Lower leg skin (tissue), 4 donors: ENCODE results near the gene LDLRAP1. TPM values are rescaled to one million over a fixed set of nuclear protein-coding genes. Genes with fewer than 3 reads are reported as not detected.

ENCODE experiments used
- DNase-seq, 2 donors: peaks; one replicate each; pipeline ENCODE4 v3.0.0-alpha.2; 2019; ENCODE audit warnings: low spot score in 2 of 2
- H3K4me3 ChIP-seq: fragments of 200-600 bp; sonication (generic); 2 replicates; pipeline ENCODE4 v1.5.1; 2017; ENCODE audit warnings: mild to moderate bottlenecking, low read depth; ENCODE audit not compliant: poor library complexity, severe bottlenecking
- POLR2A ChIP-seq, 2 donors: fragments of 450-650 bp; IDR thresholded peaks; one replicate each; pipeline ENCODE4 v1.6.1; 2016 to 2017; ENCODE audit warnings: antibody characterized with exemption in 2 of 2, mild to moderate bottlenecking in 1 of 2, moderate library complexity in 1 of 2
- WGBS, 2 donors: methylation state at CpG; one replicate each; pipeline ENCODE4 v1.1.5; 2018; 5-methylcytosine and 5-hydroxymethylcytosine counted together
- intact Hi-C: fragments of 100-400 bp; cut with DNase I; formaldehyde crosslinking; loops from one replicate; pipeline ENCODE4 v1.15.0; 2023; ENCODE audit warnings: low total_unique reads
- total RNA-seq, 4 donors: library from RNA; depleted of rRNA; stranded (reverse); fragments of >200 nt; gene quantifications; one replicate each; pipeline ENCODE4 v1.1.0, GENCODE V29; 2016
- TF ChIP-seq, protein P1 (sequence below), 3 donors: fragments of 450-650 bp; IDR thresholded peaks; one replicate each; pipeline ENCODE4 v1.5.1; 2016; ENCODE audit warnings: antibody characterized with exemption in 3 of 3, mild to moderate bottlenecking in 3 of 3, moderate library complexity in 2 of 3

LDLRAP1 gene
- total RNA-seq, 4 donors from 2014 or later: 26.9 to 36.7 (median 27.2) TPM

DNA sequence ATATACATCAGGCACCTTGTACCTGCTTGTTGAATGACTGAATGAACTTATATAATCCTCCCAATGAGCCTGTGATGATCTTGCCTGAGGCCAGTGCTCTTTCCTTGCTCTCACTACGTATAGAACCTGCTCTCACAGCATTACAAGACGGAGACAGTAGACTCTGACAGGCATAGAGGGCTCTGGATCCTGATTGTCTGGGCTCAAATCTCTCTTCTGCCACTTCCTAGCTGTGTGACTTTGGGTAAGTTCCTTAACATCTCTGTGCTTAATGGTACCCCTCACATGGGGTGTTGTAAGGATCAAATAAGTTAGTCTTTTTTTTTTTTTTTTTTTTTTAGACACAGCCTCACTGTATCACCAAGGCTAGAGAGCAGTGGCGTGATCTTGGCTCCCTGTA lies 69.0 kb downstream of the LDLRAP1 start:
- WGBS, 2 donors: 86 to 92% methylated on average over 3 of the region's 3 CpGs
- H3K4me3 ChIP-seq: no peak overlapping the region
- no peak for TF ChIP-seq POLR2A (IDR thresholded peaks at IDR 0.05)
- TF ChIP-seq, protein P1, sequence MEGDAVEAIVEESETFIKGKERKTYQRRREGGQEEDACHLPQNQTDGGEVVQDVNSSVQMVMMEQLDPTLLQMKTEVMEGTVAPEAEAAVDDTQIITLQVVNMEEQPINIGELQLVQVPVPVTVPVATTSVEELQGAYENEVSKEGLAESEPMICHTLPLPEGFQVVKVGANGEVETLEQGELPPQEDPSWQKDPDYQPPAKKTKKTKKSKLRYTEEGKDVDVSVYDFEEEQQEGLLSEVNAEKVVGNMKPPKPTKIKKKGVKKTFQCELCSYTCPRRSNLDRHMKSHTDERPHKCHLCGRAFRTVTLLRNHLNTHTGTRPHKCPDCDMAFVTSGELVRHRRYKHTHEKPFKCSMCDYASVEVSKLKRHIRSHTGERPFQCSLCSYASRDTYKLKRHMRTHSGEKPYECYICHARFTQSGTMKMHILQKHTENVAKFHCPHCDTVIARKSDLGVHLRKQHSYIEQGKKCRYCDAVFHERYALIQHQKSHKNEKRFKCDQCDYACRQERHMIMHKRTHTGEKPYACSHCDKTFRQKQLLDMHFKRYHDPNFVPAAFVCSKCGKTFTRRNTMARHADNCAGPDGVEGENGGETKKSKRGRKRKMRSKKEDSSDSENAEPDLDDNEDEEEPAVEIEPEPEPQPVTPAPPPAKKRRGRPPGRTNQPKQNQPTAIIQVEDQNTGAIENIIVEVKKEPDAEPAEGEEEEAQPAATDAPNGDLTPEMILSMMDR (IDR thresholded peaks at IDR 0.05): no peak
- peak in 1 of 2 donors; percentile 21 for DNase-seq
- intact Hi-C loops: no loop called here

DNA sequence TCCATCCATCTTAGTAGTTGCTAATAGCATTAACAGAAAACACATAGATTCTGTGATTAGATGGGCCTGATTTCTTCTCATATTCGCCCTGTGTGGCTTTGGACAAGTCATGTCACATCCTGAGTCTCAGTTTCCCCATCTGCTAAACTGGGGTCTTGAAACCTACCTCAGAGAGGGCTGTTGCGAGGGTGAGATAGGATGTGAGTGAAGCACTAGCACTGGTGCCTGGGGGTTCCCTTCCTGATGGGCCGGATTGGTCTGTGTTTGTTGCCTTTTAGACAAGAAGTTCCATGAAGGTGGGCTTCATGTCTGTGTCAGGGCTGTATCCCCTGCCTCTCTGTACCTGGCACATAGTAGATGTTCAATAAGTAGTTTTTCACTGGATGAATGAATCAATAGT lies 69.7 kb downstream of the LDLRAP1 start:
- intact Hi-C loops: no loop called here
- DNase-seq: peak in 1 of 2 donors; percentile 49
- TF ChIP-seq, protein P1 (IDR thresholded peaks at IDR 0.05): no peak
- no peak for TF ChIP-seq POLR2A (IDR thresholded peaks at IDR 0.05)
- WGBS, 2 donors: 88% methylated on average over 3 of the region's 3 CpGs
- H3K4me3 ChIP-seq: no peak overlapping the region

DNA sequence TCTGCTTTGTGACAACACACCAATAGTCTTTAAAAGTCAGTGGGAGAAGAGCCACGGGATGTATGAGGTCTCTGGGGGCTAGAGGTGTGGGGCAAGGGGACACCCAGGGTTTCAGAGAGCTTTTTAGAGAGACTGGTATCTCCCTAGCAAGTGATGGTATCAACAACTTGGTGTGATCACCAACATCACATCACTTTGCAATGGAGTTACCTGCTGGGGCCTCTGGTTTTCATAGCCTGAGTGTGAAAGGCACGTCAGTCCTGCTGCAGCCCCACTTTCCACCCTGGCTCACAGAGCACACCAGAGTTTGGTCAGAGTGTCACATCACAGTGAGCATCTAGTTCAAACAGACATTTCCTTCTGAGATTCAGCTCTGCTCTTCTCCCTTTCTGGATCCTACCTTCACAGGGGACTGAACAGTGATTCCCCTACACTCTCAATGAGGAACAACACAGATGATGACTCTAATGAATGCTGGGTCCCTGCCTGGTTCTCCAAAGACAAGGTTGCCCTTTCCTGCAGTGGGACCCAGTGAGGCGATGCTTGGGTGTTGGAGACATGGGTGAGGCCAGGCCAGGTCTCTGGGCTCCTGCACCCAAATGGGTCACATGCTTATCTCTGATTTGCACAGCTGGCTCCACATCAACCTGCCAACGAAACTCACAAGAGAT lies 71.2 kb downstream of the LDLRAP1 start:
- no peak for TF ChIP-seq POLR2A (IDR thresholded peaks at IDR 0.05)
- TF ChIP-seq, protein P1 (IDR thresholded peaks at IDR 0.05): no peak
- peak in 1 of 2 donors; percentile 70 for DNase-seq
- intact Hi-C loops: loop anchor here (5.0 kb wide), 1 partner anchor 183 kb away; no protein-coding TSS in a partner anchor
- H3K4me3 ChIP-seq: no peak overlapping the region
- 66 to 72% methylated on average over 4 of the region's 4 CpGs for WGBS, 2 donors

DNA sequence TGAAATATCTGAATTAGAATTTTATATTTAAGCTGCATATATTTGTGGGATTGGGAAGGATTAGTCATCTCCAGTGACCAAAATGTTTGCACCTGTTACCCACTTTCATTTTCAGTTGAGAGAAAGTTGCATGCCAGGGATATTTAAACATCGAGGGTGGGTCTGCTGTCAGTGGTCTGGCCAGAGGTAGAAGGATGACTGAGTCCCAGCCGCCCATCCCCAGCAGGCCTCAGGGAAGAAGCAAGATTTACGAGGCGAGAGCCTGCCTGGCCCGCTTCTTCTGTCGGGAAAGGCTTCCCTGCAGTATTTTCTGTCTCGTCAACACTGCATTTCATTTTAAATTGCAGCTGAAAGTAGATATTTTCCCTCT lies 71.8 kb downstream of the LDLRAP1 start:
- intact Hi-C loops: loop anchor here (5.0 kb wide), 1 partner anchor 182 kb away; no protein-coding TSS in a partner anchor
- 39 to 43% methylated on average over 7 of the region's 7 CpGs for WGBS, 2 donors
- peak in 1 of 2 donors; percentile 58 for DNase-seq
- H3K4me3 ChIP-seq: no peak overlapping the region
- no peak for TF ChIP-seq POLR2A (IDR thresholded peaks at IDR 0.05)
- TF ChIP-seq, protein P1 (IDR thresholded peaks at IDR 0.05): no peak

DNA sequence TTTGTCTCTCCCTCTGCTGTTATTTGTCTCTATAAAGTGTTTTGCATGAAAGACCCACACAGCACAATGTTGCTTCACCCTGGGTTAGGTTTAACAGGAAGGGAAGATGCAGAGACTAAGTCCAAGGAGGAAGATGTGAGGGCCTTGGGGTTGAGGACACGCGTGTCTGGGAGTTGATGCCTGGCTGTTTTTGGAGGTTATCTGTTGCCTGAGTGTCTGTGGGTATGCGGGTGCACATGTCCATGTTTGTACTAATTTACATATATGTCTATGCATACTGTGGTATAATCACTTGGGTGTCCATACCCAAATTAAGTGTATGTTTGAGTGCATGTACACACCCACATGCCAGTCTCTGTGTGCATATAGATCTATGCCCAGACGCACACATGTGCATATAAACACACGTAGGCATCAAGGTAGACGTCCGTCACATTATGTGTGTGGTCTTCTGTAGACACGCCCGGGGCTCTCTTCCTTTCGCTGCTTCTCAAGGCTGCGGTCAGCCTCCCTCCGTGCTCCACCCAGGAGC lies 72.2 kb downstream of the LDLRAP1 start:
- H3K4me3 ChIP-seq: no peak overlapping the region
- intact Hi-C loops: loop anchor here (5.0 kb wide), 1 partner anchor 182 kb away; no protein-coding TSS in a partner anchor
- WGBS, 2 donors: 12 to 15% methylated on average over 12 of the region's 12 CpGs
- TF ChIP-seq, protein P1 (IDR thresholded peaks at IDR 0.05): no peak
- TF ChIP-seq POLR2A (IDR thresholded peaks at IDR 0.05): no peak
- DNase-seq: peak in 1 of 2 donors; percentile 71
